SK-N-MC (cell line): ENCODE measurements around the gene NPRL2.

ENCODE experiments used
- EZH2 ChIP-seq: fragments of 200-600 bp; sonication (generic); IDR thresholded peaks from one replicate; pipeline ENCODE4 v1.6.1; 2017; ENCODE audit warnings: antibody characterized with exemption
- FOXP2 ChIP-seq: optimal IDR thresholded peaks from 2 replicates; pipeline ENCODE3; 2011; ENCODE audit warnings: mild to moderate bottlenecking, moderate library complexity; ENCODE audit not compliant: insufficient read depth; ENCODE audit errors: extremely low read length, control extremely low read depth
- POLR2AphosphoS5 ChIP-seq: IDR thresholded peaks from 2 replicates; pipeline ENCODE4 v1.6.1; 2012; ENCODE audit warnings: mild to moderate bottlenecking, low read depth, low read length, borderline replicate concordance

- no peak for TF ChIP-seq POLR2AphosphoS5
- no peak for TF ChIP-seq EZH2
- no peak for TF ChIP-seq FOXP2
These were observed 36.2 kb downstream of the NPRL2 start for GRCh38 chr3:50314342-50314741.
